Endothelial cell of umbilical vein (primary cell): ENCODE measurements around the gene TMEM120B.

Experiments
- EZH2 ChIP-seq: IDR thresholded peaks from 2 replicates; pipeline ENCODE4 v1.6.1; 2012; ENCODE audit warnings: borderline replicate concordance, low read depth, mild to moderate bottlenecking, moderate library complexity, low read length, inconsistent platforms; ENCODE audit not compliant: severe bottlenecking
- GATA2 ChIP-seq: IDR thresholded peaks from 2 replicates; pipeline ENCODE4 v1.7.0; 2011; ENCODE audit warnings: low read depth, mild to moderate bottlenecking, moderate library complexity, mixed read lengths, low read length; ENCODE audit not compliant: insufficient read length, insufficient read depth
- MAX ChIP-seq: IDR thresholded peaks from 2 replicates; pipeline ENCODE4 v1.6.1; 2011; ENCODE audit not compliant: insufficient read depth, insufficient read length
- MYC ChIP-seq: IDR thresholded peaks from one replicate; pipeline ENCODE4 v1.6.1; 2011; ENCODE audit warnings: mild to moderate bottlenecking, low read depth, low read length
- POLR2A ChIP-seq: IDR thresholded peaks from 2 replicates; pipeline ENCODE4 v1.6.1; 2012; ENCODE audit warnings: low read depth, mild to moderate bottlenecking, control low read depth, low read length
- TF ChIP-seq, protein P1 (sequence below), 2 donors: IDR thresholded peaks; 1 replicate in 1 of 2; 2 replicates in 1 of 2; pipeline ENCODE4 v1.5.1; 2011; ENCODE audit warnings: low read length in 2 of 2, mild to moderate bottlenecking in 2 of 2, moderate library complexity in 2 of 2, control low read depth in 1 of 2, inconsistent platforms in 1 of 2, low read depth in 1 of 2; ENCODE audit not compliant: insufficient read depth in 1 of 2; ENCODE audit errors: extremely low read depth in 1 of 2

GRCh38 chr12:121663610-121663929, 49.0 kb upstream of the TMEM120B start:
- TF ChIP-seq, protein P1, sequence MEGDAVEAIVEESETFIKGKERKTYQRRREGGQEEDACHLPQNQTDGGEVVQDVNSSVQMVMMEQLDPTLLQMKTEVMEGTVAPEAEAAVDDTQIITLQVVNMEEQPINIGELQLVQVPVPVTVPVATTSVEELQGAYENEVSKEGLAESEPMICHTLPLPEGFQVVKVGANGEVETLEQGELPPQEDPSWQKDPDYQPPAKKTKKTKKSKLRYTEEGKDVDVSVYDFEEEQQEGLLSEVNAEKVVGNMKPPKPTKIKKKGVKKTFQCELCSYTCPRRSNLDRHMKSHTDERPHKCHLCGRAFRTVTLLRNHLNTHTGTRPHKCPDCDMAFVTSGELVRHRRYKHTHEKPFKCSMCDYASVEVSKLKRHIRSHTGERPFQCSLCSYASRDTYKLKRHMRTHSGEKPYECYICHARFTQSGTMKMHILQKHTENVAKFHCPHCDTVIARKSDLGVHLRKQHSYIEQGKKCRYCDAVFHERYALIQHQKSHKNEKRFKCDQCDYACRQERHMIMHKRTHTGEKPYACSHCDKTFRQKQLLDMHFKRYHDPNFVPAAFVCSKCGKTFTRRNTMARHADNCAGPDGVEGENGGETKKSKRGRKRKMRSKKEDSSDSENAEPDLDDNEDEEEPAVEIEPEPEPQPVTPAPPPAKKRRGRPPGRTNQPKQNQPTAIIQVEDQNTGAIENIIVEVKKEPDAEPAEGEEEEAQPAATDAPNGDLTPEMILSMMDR (IDR thresholded peaks at IDR 0.05; ENCODE audit: extremely low read depth in 1 of 2, insufficient read depth in 1 of 2, low read depth in 1 of 2, low read length in 2 of 2) = no peak
- TF ChIP-seq MYC (no peak), POLR2A (no peak), MAX (no peak), GATA2 (no peak), EZH2 (no peak)
